Stimulated activated CD4-positive, alpha-beta T cell treated with anti-CD3 and anti-CD28 coated beads, Interleukin-4, amount 100 ng/mL, for 4 hours (primary cell): ENCODE results near the gene POLD4.
A peak's percentile ranks its signal among the peaks of the same experiment; 100 is the strongest.

Source experiments
- DNase-seq, 2 experiments: peaks; one replicate each; pipeline ENCODE4 v3.0.0-alpha.2; 2020

Gene POLD4

GRCh38 chr11:67314218-67314617 is 39.1 kb downstream of the POLD4 start:
- DNase-seq, result no peak

DNA sequence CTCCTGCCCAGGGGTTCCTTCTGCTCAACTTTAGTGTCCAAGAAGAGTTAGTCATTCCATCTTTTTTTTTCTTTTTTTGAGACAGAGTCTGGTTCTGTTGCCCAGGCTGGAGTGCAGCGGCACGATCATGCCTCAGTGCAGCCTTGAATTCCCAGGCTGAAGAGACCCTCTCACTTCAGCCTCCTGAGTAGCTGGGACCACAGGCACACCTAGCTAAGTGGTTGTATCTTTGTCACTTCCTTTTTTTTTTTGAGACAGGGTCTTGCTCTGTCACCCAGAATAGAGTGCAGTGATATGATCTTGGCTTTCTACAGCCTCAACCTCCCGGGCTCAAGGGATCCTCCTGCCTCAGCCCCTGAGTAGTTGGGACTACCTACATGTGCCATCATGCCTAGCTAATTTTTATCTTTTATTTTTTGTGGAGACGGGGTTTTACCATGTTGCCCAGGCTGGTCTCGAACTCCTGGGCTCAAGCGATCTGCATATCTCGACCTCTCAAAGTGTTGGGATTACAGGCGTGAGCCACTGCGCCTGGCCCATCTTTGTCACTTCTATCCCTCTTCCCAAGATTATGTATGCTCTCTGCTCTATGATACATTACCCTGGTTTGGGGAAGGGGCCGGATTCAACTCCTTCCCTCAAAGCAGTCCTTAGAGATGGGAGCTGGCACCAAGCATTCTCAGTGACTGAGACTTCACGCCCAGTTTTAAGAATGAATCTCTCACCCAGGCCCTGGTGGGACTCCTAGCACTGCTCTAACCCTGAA is 40.0 kb downstream of the POLD4 start:
- no peak for DNase-seq

GRCh38 chr11:67312187-67313021 is 40.9 kb downstream of the POLD4 start:
- peak in 1 of 2 experiments; percentile 64 for DNase-seq

DNA sequence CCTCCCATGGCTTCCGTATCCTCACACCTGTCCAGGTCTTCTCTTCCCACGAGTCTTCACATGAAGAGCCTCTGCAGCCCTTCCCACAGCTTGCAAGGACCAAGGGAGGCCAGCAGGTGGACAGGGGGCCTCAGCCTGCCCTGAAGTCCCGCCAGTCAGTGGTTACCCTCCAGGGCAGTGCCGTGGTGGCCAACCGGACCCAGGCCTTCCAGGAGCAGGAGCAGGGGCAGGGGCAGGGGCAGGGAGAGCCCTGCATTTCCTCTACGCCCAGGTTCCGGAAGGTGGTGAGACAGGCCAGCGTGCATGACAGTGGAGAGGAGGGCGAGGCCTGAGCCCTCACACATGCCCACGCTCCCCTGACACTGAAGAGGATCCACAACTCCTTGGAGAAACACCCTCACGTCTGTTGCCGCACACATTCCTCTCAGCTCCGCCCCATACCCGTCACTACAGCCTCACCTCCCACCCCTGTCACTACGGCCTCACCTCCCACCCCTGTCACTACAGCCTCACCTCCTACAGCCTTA is 41.7 kb downstream of the POLD4 start:
- no peak for DNase-seq

GRCh38 chr11:67311051-67311555 is 42.2 kb downstream of the POLD4 start:
- DNase-seq, result no peak

DNA sequence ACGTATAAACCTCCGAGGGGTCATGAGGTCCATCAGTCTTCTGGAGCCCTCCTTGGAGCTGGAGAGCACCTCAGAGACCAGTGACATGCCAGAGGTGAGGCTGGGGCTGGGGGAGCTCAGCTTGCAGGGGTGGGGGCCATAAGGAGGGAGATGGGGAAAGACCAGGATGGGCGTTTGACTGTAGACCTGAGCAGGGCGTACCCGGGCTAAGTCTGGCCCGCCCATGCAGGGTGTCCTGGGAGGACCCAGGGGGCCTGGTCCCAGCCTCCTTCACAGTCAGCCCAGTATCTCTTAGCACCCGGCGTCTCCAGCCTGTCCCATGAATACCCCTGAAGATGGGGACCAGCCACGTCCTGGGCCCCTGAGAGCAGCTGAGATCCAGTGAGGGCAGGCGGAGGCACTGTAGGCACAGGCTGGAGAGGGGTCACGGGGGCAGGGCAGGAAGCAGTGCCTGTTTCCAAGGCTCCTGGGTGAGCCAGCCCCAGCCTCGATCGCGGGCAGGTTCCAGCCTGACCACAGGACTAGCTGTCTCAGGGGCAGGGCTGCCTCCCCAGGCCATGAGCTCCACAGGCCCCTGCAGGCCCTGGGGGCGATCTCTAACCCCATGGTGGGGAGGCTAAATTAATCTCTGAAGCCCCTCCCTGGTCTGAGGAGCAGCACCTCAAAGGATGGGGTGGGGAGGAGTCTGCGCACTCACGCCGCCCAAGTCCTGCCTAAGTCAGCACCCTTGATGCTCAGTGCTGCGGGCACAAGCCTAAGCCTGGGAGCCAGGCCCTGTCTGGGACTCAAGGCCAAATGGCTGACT is 42.9 kb downstream of the POLD4 start:
- DNase-seq, result no peak

DNA sequence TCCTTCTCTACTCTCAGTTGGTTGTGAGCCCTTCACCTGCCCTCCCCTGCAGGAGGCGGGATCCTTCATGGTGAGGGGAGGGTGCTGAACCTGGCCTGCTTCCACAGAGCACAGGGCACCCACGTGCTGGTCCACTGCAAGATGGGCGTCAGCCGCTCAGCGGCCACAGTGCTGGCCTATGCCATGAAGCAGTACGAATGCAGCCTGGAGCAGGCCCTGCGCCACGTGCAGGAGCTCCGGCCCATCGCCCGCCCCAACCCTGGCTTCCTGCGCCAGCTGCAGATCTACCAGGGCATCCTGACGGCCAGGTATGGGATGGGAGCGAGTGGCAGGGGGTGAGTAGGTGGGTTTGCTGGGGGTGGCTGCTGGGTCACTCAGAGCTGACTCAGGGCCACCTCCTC is 43.7 kb downstream of the POLD4 start:
- DNase-seq, result no peak

DNA sequence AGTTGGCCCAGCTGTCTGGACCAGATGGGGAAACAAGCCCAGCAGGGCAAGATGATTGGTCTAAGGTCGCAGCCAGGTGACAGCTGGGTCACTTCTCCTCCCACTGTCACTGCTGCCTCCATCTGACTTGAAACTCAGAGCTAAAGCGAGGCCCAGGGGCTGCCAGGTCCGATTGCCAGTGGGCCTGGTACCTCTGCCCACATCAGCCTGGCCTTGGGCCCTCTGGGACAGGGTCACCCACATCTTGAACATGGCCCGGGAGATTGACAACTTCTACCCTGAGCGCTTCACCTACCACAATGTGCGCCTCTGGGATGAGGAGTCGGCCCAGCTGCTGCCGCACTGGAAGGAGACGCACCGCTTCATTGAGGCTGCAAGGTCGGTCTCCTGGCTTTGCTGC is 44.2 kb downstream of the POLD4 start:
- no peak for DNase-seq

DNA sequence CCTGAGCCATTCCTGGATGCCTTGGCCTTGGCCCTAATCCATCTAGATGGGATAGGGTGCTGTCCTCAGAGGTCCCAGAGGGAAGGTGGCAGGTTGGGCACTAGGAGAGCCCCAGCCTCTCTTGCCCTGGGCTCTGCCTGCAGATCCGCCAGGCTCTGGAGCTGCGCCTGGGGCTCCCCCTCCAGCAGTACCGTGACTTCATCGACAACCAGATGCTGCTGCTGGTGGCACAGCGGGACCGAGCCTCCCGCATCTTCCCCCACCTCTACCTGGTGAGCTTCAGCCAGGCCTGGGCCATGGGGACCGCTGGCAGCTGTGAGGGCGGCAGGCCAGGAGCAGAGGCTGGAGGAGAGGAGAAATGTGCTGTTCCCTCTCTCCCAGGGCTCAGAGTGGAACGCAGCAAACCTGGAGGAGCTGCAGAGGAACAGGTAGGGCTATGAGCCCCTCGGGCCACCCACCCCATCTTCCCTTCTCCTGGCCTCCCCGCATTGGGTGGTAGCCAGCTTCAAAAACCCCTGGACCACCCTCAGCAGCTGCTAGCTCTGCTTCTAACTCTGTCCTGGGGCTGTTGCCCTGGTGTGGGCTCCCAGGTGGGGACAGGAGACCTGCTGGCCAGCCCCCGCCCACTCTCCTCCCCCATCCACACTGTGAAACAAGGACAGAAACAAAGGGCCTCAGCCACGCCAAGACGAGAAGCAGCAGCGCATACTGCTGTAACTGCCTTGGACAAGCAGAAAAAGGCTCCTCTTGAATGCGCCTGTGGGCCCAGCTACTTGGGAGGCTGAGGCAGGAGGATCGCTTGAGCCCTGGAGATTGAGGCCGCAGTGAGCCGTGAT is 45.1 kb downstream of the POLD4 start:
- DNase-seq, result no peak

- no peak for DNase-seq
These were observed 45.8 kb downstream of the POLD4 start for GRCh38 chr11:67307545-67308001.

DNA sequence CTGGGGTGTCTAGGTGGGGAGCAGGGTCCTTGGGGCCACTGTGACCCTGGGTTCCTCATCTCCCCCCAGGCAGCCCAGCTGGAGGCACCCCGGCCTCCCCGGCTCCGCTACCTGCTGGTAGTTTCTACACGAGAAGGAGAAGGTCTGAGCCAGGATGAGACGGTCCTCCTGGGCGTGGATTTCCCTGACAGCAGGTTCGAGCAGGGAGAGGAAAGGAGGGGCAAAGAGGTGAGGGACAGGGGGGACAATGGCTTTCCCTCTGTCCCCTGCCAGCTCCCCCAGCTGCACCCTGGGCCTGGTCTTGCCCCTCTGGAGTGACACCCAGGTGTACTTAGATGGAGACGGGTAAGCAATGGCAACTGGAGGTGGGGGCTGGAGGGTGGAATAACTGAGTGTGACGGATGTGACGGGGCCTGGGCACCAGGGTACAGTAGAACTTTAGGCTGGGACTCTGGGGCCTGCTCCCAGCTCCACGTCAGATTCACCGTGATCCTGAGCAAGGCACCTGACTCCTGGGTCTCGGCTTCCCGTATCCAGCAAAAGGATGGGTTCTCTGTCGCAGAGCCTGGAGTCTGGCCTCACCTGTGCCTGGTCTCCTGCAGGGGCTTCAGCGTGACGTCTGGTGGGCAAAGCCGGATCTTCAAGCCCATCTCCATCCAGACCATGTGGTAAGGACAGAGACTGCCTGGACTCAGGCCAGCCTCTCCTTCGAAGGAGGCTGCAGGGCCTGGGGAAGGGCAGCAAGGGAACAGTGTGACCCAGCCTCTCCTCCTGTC is 46.4 kb downstream of the POLD4 start:
- no peak for DNase-seq

- DNase-seq, result no peak
These were observed 48.7 kb downstream of the POLD4 start for GRCh38 chr11:67304511-67305113.

GRCh38 chr11:67303835-67304411 is 49.4 kb downstream of the POLD4 start:
- no peak for DNase-seq

DNA sequence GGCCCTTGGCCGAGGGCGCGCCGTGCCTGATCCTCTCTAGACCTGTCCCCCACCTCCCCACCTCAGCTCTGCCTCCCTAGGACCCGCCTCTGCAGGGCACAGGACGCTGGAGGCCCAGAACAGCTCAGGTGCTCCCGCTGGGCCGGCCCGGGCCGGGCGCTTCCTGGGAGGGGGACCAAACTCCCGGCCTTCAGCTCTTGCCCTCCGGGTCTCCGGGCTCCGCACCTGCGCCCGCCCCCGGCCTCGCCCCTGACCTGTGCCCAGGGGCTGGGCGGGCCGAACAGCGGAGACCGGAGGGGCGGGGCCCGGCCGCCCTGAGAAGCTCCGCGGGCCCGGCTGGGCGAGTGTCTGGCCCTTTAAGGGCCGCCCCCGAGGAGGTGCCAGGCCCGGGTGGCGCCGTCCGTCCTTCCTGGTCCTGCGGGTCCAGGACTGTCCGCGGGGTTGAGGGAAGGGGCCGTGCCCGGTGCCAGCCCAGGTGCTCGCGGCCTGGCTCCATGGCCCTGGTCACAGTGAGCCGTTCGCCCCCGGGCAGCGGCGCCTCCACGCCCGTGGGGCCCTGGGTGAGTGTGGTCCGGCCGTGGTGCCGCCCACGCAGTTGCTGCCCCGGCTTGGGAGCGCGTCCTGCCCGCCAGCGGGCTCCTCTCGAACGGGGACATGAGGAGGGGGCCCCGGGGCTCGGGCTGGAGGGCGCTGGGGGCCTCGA is 50.1 kb downstream of the POLD4 start, which contains the start of gene SSH3:
Gene SSH3, plus strand, starts transcription at position 399 of the 703 bp plus-strand sequence. Its CDS starts 96 bp downstream, at position 495.
- DNase-seq, result peak in 1 of 2 experiments; percentile 50

- no peak for DNase-seq
These were observed 50.7 kb downstream of the POLD4 start for GRCh38 chr11:67302571-67303131.

DNA sequence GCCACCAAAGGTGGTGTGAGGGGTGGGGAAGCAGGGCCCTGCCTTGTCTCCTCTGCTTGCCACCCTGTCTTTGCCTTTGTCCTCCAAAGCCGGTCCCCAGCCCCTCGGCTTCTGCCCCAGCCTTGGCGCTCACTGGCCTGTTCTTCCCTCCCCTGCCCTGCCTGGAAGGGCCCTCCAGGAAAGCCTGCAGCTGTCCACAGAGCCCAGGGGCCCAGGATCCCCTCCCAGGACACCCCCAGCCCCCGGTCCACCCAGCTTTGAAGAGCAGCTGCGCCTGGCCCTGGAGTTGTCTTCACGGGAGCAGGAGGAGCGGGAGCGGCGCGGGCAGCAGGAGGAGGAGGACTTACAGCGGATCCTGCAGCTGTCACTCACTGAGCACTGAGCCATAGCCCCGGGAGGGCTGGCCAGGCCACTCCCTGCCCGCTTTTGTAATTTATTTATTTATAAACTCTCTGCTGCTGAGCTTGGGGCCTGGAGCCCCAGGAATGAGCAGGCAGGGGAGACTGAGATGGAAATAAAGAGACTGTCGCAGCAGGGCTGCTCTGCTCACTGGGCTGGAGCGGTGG is 51.3 kb downstream of the POLD4 start:
- no peak for DNase-seq

DNA sequence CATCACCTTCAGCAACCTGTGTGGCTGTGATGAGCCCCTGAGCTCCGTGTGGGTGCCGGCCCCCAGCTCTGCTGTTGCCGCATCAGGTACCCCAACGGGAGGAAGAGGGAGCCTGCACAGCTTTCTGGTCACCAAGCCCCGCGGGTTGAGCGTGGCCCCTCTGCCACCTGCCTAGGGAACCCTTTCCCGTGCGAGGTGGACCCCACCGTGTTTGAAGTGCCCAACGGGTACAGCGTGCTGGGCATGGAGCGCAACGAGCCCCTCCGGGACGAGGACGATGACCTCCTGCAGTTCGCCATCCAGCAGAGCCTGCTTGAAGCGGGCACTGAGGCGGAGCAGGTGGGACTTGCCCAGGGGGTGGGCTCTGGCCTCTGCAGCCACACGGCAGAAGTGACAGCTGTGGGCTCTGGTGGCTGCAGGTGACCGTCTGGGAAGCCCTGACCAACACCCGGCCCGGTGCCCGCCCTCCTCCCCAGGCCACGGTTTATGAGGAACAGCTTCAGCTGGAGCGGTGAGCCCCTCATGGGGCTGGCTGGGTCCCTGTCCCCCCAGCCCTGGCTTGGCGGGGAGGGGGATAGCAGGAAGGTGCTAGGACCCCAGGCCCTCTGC is 51.9 kb downstream of the POLD4 start:
- no peak for DNase-seq
